HG02973 (cell line): Measurements from ENCODE around the gene NAA38.

ENCODE experiments used
- ATAC-seq: cut with Tn5 transposase; IDR thresholded peaks from one replicate; pipeline ENCODE4 v1.9.1; 2021; ENCODE audit warnings: moderate library complexity; ENCODE audit not compliant: unreplicated experiment

NAA38 gene

GRCh38 chr17:7841396-7841914 lies 15.9 kb downstream of the NAA38 start:
- ATAC-seq, result peak; percentile 7

- ATAC-seq, result no peak
Observed at GRCh38 chr17:7840875-7841274, 16.5 kb downstream of the NAA38 start.

- ATAC-seq, result no peak
Observed at GRCh38 chr17:7840441-7840840, 16.9 kb downstream of the NAA38 start.

GRCh38 chr17:7839876-7840261 lies 17.5 kb downstream of the NAA38 start:
- no peak for ATAC-seq

- ATAC-seq, result no peak
Observed at GRCh38 chr17:7839190-7839875, 18.0 kb downstream of the NAA38 start.

- no peak for ATAC-seq
Observed at GRCh38 chr17:7838090-7839075, 19.0 kb downstream of the NAA38 start.

- ATAC-seq, result no peak
Observed at GRCh38 chr17:7837408-7838088, 19.8 kb downstream of the NAA38 start.

GRCh38 chr17:7836596-7837407 lies 20.6 kb downstream of the NAA38 start:
- no peak for ATAC-seq

GRCh38 chr17:7835814-7836595 lies 21.4 kb downstream of the NAA38 start:
- peak; percentile 30 for ATAC-seq

- ATAC-seq, result peak; percentile 33
Observed at GRCh38 chr17:7834957-7835813, 22.2 kb downstream of the NAA38 start.

GRCh38 chr17:7834542-7834956 lies 22.8 kb downstream of the NAA38 start:
- no peak for ATAC-seq

GRCh38 chr17:7833795-7834541 lies 23.4 kb downstream of the NAA38 start, which contains the start of gene KDM6B:
KDM6B (plus strand) TSS chr17:7834217; CDS start chr17:7845555, 11,338 bp downstream.
- peak; percentile 34 for ATAC-seq

GRCh38 chr17:7833011-7833794 lies 24.2 kb downstream of the NAA38 start:
- ATAC-seq, result no peak

- ATAC-seq, result no peak
Observed at GRCh38 chr17:7832431-7832830, 24.9 kb downstream of the NAA38 start.

- ATAC-seq, result no peak
Observed at GRCh38 chr17:7831233-7831632, 26.1 kb downstream of the NAA38 start.

GRCh38 chr17:7830616-7831015 lies 26.7 kb downstream of the NAA38 start:
- ATAC-seq, result no peak
